HG02798 (cell line): ENCODE results near the gene BNC2.
"Not testable (repeated sequence)": the region's sequence is repeated elsewhere in the genome, so short reads cannot be mapped to it uniquely, and the experiment has no call there.

Experiments used
- ATAC-seq: cut with Tn5 transposase; IDR thresholded peaks from one replicate; pipeline ENCODE4 v1.9.1; 2021; ENCODE audit warnings: mild to moderate bottlenecking; ENCODE audit not compliant: unreplicated experiment, poor library complexity

Gene BNC2

GRCh38 chr9:16870596-16871335 lies at the start of gene BNC2:
Gene BNC2, minus strand, starts transcription at chr9:16870670. Its CDS starts 22 bp downstream, at chr9:16870648.
- ATAC-seq, result no peak

DNA sequence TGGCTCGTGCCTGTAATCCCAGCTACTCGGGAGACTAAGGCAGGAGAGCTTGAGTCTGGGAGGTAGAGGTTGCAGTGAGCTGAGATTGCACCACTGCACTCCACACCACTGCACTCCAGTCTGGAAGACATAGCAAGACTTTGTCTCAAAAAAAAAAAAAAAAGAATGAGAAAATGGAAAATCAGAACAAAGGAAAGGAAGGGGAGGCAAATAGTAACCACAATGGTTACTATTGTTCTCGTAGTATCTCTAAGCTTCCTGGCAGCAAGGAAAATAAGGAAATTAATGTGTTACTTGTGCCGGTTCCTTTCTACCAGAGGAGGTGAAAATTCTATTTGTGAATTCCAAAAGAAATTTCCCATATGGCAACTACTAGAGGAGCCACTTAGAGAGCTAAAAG lies 48.5 kb upstream of the BNC2 start:
- no peak for ATAC-seq

GRCh38 chr9:16915126-16915831 lies 44.8 kb upstream of the BNC2 start:
- no peak for ATAC-seq

DNA sequence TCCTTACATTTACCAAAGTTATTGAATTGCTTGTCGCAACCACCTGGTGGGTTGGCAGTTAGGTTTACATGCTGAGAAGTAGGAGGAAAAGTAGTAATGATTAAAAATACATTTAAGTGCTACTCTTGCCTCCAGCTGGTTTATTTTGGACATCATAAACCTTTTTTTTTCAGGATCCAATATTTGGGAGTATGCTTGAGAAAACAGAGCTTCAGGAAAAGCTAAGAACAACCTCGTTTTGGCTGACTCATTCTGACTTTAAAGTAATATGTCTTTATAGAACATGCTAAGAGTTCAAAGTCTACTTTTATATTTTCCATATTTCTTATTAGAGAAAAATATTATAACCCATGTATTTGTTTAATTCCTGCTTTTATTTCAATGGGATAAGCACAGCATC lies 41.7 kb upstream of the BNC2 start:
- no peak for ATAC-seq

DNA sequence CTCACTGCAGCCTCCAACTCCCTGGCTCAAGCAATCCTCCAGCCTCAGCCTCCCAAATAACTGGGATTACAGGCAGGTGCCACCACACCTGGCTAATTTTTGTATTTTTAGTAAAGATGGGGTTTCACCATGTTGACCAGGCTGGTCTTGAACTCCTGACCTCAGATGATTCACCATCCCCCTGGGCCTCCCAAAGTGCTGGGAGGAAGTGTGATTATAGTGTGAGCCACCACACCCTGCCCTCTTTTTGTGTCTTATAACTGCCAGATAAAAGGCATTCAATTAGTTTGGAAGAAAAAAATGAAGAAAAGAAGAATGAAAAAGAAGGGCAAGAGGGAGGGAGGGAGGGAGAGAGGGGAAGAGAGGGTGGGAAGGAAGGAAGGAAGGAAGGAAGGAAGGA lies 37.7 kb upstream of the BNC2 start:
- not testable (repeated sequence) for ATAC-seq

GRCh38 chr9:16904655-16905054 lies 34.2 kb upstream of the BNC2 start:
- ATAC-seq, result no peak

GRCh38 chr9:16901590-16901989 lies 31.1 kb upstream of the BNC2 start:
- ATAC-seq, result no peak

DNA sequence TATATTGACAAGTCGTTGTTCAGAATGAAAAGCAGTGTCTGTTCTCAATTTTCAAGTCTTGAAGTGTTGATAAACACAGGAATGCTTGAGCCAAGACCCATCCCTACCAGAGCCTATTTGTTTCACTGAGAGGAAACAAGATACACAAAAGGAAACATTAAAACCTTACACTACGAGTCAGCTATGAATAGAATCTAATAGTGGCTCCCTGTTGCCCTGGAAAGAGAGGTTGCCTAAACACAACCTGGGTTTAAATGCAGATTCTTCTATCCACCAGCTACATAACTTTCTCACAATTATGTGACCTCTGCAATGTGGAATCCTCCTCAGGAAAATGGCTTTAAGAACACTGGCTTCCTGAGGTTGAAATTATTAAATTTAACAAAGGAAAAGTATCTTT lies 29.1 kb upstream of the BNC2 start:
- ATAC-seq, result no peak

DNA sequence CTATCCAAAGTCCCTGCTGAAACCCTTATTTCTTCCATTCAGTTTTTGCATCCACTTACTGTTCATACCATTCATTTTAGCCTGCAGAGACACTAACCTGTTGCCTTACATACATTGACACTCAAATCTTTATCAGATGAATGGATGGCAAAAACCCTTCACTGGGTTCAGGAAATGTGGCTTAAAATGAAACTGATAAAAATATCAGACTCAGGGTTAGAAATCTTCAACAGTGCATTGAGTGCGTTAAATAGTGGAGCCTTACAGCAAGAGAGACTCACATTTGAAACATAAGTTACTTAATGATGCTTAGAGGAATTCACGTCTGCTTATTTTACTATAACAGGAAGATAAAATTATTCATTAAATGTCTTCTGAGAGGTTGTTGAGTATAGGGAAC lies 28.0 kb upstream of the BNC2 start:
- ATAC-seq, result no peak

DNA sequence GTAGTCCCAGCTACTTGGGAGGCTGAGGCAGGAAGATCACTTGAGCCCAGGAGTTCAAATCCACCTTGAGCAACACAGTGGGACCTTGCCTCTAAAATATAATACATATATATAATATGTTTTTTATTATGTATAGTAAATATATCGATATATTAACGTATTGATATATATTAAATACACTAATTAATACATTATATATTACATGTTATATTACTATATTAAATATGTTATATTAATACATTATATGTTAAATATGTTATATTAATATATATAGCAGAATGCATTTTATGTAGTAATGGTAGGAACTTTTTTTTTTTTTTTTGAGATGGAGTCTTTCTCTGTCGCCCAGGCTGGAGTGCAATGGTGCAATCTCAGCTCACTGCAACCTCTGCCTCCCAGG lies 18.1 kb upstream of the BNC2 start:
- no peak for ATAC-seq

DNA sequence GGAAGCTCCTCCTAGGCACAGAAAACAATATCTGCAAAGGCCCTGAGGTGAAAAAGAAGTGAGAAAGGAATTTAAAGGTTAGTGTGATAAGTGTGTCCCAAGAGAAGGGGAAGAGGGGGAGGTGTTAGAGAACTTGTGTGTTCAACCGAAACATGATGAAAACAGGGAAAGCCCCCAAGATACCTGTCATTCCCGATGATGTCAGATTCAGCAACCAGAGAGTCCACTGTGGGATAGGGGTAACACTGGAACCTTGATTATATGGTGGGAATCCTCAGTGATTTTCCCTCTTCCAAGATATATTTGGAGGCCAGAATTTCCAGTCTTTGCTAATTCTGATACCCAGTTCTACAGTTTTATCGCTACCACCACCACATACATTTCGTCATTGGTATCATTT lies 15.5 kb upstream of the BNC2 start:
- ATAC-seq, result no peak

- ATAC-seq, result no peak
These were observed 14.6 kb upstream of the BNC2 start for GRCh38 chr9:16884952-16885513.

DNA sequence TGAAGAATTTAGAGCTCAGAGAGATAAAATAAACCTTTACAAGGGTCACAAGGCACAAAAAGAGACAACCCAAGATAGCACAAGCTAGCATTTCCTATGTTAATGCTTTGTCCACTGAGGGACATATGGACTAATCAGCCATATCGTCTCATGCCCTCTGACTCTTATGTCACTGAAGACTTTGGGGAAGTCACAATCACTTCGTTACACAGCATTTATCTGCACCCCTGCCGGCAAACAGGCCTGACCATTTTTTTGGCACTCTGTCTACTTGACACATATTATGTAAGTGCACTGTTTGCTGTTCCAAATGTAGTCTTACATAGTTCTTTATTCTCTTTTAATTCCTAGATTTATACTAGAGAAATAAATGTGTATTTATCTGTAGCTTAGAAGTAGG lies 13.9 kb upstream of the BNC2 start:
- no peak for ATAC-seq

DNA sequence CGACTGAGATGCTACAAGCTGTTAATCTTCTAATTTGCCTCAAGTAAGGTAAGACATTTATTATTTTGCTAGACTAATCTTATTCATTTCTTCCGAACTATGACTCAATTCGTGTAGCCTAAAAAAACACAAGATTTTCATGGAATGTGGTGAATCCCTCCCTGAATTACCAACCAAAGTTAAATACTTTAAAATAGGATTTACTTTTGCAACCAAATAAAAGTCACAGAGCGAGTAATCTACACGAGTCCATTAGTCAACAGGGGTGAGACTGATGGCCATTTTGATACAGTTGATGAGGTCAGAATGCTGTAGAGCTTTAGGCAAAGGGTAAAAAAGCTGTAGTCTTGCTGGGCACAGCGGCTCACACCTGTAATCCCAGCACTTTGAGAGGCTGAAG lies 13.1 kb upstream of the BNC2 start:
- ATAC-seq, result no peak

GRCh38 chr9:16882440-16882839 lies 12.0 kb upstream of the BNC2 start:
- not testable (repeated sequence) for ATAC-seq

DNA sequence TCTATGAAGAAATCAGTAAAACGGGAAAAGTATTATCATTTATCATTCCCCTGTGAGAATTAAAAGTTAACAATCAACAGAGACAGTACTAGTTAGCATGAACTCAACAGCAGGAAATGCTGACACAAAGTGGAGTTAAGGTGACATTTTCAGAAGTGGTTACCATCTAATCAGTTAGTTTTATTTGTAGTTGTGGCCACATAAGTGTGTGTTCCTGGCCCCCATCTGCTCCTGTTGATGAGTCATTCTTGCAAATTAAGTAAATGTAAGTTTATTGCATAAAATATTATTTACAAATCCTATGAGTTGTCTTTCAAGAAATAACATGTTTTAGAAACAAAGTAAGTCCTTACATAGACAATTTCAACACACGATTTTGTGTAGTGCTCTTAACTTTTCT lies 8.9 kb upstream of the BNC2 start:
- ATAC-seq, result no peak

DNA sequence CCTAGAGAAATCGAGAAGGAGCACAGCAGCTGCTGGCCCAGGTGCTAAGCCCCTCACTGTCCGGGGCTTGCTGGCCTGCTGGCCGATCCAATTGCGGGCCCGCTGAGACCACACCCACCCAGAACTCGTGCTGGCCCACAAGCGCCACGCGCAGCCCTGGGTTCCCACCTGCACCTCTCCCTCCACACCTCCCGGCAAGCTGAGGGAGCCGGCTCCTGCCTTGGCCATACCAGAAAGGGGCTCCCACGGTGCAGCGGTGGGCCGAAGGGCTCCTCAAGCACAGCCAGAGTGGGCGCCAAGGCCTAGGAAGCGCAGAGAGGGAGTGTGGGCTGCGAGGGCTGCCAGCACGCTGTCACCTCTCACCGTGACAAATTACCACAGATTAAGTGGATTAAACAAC lies 6.8 kb upstream of the BNC2 start:
- no peak for ATAC-seq

- no peak for ATAC-seq
These were observed 2.8 kb upstream of the BNC2 start for GRCh38 chr9:16873126-16873802.

DNA sequence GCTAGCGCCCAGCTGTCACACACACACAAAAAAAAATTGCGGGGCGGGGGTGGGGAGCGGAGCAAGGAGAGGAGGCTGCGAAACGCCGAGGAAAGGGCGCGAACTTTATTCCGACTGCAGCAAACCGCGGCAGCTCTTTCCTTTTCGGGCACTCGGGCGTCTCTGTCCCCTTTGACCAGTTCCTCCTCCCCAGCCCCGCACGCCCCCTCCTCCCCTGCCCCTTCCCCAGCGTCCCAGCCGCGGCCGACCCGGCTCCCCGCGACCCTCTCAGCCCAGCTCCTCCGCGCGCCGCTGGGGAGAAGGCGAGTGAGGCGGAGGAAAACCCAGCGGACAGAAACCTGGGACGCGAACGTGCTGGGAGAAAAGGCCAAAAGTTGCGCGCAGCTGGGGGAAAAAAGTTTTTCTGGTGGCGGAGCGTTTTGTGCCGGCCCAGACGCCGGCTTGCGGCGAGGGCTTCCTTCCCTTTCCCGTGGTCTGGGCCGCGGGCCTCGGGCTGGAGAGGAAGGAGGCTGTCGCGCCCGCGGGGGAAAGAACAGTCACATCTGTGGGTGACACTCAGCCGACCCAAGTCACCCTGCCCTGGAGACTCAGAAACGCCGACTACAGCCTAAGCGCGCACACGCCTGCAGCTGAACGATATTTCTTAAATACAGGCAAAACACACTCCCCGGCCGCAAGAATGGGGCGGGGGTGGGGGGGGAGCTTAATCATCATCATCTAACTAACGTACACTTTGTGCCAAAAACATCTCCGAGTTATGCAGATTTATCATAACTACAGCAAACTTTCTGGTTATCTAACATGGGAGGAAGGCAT lies 1.1 kb upstream of the BNC2 start:
- ATAC-seq, result no peak

DNA sequence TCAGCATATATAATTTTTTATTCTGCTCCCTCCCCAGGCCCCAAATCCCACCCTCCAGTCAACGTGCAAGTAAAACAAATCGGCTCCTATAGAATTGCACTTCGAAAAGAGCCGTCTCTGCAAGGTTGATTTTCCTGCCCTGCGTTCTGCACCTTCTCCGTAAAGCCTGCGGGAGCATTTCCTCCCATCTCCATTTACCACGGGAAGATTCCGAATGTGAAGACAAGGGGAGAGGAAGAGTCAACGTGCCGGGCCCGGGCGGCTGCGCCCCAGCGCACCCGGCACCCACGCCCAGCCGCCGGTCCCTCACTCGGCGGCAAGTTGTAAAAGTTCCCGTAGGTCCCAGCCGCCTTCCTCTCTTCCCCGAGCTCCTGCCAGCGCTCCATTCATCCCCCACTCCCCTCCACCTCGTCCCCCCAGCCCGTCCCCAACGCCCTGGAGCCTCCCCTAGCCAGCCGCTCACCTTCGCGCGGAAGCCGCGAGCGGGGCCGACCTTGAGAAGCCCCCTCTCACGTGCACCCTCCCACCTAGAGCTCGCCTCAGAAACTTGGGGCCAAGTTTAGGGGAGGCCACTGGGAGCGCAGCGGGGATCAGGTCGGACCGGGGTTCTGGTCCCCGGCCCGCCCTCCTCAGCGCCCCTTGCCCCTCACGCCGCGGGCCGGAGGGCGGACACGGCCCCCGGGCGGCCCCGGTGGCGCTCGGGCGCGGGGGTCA lies 431 bp downstream of the BNC2 start:
- ATAC-seq, result no peak
